GM21360 (cell line): ENCODE measurements around the gene FILIP1L.

Source experiments
- ATAC-seq: cut with Tn5 transposase; IDR thresholded peaks from one replicate; pipeline ENCODE4 v1.9.1; 2021; ENCODE audit warnings: mild to moderate bottlenecking, moderate library complexity; ENCODE audit not compliant: unreplicated experiment

Gene FILIP1L

GRCh38 chr3:100125161-100125938 lies 11.0 kb upstream of the FILIP1L start:
- no peak for ATAC-seq

- no peak for ATAC-seq
These were observed 10.0 kb upstream of the FILIP1L start for GRCh38 chr3:100124201-100124761.

GRCh38 chr3:100123112-100123511 lies 8.8 kb upstream of the FILIP1L start:
- no peak for ATAC-seq

- no peak for ATAC-seq
These were observed 8.0 kb upstream of the FILIP1L start for GRCh38 chr3:100122321-100122720.

- no peak for ATAC-seq
These were observed 6.4 kb upstream of the FILIP1L start for GRCh38 chr3:100120693-100121092.

- ATAC-seq, result no peak
These were observed 5.7 kb upstream of the FILIP1L start for GRCh38 chr3:100120012-100120411.

GRCh38 chr3:100117093-100117492 lies 2.8 kb upstream of the FILIP1L start:
- no peak for ATAC-seq

GRCh38 chr3:100113723-100114412 lies 433 bp downstream of the FILIP1L start:
- ATAC-seq, result no peak

- no peak for ATAC-seq
These were observed 2.6 kb downstream of the FILIP1L start for GRCh38 chr3:100111728-100112127.

- ATAC-seq, result no peak
These were observed 4.1 kb downstream of the FILIP1L start for GRCh38 chr3:100110162-100110561.

- no peak for ATAC-seq
These were observed 5.7 kb downstream of the FILIP1L start for GRCh38 chr3:100108464-100109079.

GRCh38 chr3:100107221-100107814 lies 7.0 kb downstream of the FILIP1L start:
- no peak for ATAC-seq

- ATAC-seq, result no peak
These were observed 7.7 kb downstream of the FILIP1L start for GRCh38 chr3:100106531-100107141.

GRCh38 chr3:100106094-100106493 lies 8.2 kb downstream of the FILIP1L start:
- ATAC-seq, result no peak

GRCh38 chr3:100105501-100105900 lies 8.8 kb downstream of the FILIP1L start:
- ATAC-seq, result no peak

GRCh38 chr3:100104817-100105413 lies 9.4 kb downstream of the FILIP1L start:
- ATAC-seq, result no peak

- peak; percentile 14 for ATAC-seq
These were observed 9.9 kb downstream of the FILIP1L start for GRCh38 chr3:100104442-100104798.

GRCh38 chr3:100103558-100104441 lies 10.5 kb downstream of the FILIP1L start:
- ATAC-seq, result peak; percentile 85

GRCh38 chr3:100102757-100103156 lies 11.5 kb downstream of the FILIP1L start:
- no peak for ATAC-seq
